Measurements from ENCODE around the gene ARID1B.

The ARID1B gene

DNA sequence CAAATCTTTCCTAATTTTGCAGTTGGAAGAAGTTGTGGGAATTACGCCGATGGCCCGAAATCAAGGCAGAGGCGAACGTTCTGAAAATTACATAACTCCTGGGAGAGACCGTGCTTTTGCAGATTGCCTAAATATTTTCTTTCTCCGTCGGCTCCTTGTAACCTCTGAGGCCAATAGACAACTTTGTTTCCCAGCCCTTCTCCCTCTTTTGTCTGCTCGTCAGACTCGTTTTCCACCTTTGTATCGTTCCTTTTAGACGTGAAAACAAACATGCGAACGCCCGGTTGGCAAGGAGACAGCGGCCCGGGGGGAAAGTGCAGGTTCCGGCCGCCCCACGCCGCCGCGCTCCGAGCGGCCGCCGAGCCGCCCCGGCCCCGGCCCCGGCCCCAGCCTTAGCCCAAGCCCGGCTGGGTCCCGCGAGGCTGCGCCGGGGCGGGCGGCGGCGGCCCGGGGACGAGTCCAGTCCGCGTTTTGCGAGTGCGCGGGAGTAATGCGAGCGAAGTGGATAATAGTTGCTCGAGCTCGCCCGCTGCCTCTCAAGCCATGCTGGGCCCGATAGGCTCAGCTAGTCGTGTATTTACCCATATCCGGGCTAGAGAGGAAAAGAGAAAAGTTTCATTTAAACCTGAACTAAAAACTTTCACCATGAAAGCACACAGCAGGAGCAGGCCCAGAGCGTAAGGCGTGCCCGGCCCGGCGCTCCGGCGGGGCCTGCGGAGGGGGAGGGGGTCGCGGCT lies at the start of gene ARID1B:
TSS of gene ARID1B (plus strand) at position 539 of the 737 bp plus-strand sequence. CDS start 303 bp downstream, outside the sequence.
- peak; percentile 63 for DNase-seq

DNA sequence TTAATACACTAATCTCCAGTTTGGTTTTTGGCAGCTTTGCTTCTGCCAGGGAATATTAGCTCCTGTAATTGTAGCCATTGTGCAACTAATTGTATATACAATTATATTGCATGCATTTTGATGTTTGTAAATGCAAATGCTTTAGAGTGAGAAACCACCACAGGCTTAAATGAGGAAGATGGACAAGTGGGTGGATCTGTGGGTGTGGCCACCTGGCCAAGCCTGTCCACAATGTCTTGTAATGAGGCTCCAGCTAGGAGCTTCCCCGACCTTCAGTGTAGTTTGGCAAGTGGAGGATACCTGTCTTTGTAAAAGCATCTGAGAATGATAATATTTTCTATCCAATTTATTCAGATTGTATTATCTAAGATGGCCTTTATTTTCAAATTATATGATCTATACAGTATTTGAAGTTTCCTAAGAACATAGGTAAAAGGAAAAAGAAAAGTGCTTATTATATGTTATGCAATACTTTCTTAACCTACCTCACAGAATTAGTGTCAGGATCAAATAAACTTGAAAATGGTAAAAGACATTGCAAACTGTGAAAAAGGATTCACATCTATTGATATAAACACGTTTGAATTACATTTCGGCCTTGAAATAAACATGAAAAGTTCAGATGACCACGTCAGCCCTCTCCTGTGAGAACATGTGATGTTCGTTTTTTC lies 49.3 kb upstream of the ARID1B start:
- DNase-seq = no peak

DNA sequence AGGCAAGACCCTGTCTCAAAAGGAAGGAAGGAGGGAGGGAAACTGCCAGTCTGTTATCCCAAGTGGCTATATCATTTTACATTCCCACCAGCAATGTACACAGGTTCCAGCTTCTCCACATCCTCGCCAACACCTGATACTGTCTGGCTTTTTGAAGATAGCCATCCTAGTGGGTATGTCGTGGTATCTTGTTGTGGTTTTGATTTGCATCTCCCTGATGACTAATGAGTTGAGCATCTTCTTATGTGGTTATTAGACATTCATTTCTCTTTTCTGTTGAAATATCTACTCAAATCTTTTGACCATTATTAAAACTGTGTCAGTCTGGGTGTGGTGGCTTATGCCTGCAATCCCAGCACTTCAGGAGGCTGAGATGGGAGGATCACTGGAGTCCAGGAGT lies 47.9 kb upstream of the ARID1B start:
- DNase-seq = no peak

DNA sequence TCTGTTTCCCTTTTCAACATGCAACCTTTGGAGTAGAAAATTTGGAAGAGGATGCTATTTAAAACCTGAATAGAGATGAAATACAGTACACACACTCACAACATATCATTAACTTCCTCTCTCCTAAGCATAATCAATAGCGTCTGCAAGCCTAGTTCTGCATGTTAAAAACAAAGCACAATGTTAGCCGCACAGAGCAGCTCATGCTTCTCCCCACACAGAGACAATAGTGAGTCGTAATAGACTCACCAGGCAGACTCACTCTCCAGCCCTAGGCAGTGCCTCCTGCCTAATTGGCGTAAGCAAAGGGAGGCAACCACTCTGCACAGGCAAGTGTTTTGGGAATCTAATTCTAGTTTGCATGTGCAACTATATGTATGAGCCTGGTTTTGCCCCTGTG lies 45.8 kb upstream of the ARID1B start:
- DNase-seq = peak; percentile 57

DNA sequence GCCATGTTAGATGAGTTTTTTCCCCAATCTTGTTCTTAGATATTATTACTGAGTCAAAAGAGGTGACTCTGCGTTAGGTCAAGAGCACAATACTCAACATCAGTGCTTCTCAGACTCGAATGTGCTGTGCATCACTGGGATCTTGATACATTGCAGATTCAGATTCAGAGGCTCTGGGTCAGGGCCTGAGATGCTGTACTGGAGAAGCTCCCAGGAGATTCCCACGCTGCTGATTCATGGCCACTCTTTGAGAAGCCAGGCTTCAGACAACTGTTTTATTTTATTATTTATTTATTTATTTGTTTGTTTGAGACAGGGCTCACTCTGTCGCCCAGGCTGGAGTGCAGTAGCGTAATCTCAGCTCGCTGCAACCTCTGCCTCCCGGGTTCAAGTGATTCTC lies 41.4 kb upstream of the ARID1B start:
- no peak for DNase-seq

DNA sequence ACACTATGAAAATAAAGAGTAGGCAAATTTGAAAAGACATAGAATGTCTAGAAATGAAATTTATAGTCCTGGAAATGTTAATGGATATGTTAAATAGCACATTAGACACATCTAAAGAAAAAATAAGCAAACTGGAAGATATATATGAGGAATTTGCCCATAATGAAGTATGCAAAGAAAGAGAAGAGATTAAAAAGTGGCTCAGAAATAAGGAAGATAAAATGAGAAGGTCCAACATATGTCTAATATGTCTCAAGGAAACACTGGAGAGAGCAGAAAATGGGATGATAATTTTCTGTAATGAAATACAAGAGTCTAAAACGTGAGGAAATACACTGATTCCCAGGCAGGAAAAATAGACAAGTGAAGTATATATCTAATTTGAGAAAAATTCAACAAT lies 36.6 kb upstream of the ARID1B start:
- DNase-seq = no peak

DNA sequence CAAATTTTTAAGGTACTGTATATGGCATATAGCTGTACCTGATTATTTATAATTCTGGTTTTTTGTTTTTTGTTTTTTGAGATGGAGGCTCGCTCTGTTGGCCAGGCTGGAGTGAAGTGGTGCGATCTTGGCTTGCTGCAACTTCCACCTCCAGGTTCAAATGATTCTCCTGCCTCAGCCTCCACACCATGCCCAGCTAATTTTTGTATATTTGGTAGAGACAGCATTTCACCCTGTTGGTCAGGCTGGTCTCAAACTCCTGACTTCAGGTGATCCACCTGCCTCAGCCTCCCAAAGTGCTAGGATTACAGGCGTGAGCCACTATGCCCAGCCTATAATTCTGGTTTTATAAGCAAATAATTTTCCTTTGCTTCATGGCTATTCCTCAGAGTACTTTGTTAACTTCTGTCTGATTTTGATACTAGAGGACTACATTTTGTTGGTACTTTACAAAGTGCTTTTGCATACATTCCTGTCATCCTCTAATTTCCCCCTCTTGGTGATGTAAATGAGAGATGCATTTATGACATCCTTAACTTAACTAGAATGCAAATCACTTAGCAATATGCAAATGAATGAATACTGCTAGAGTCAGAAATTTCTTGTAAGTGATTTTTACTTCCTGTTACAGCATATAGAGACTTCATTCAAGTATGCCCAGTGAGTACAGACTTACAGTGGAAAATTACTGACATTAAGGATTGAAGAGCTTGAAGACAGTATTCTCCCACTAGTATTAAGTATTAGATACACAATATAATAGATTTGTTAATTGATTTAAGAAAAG lies 35.7 kb upstream of the ARID1B start:
- no peak for DNase-seq

DNA sequence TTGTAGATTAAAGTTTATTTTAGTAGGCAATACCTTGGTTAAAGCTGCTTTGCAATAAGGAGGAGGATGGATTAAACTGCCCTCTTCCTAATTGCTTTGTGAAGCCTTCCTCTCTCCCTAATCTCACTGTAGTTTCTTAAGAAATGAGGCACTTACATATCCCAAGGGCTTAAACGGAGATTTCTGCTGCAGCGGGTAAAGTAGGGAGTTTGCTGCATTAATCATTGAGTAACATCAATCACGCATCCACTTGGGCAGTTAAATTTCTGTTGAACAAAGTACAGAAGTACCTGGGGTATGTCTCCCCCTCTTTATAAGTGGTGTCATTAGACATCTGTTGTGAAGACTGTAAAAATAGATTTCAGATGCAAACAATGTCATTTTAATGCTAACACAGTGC lies 29.5 kb upstream of the ARID1B start:
- peak; percentile 84 for DNase-seq

DNA sequence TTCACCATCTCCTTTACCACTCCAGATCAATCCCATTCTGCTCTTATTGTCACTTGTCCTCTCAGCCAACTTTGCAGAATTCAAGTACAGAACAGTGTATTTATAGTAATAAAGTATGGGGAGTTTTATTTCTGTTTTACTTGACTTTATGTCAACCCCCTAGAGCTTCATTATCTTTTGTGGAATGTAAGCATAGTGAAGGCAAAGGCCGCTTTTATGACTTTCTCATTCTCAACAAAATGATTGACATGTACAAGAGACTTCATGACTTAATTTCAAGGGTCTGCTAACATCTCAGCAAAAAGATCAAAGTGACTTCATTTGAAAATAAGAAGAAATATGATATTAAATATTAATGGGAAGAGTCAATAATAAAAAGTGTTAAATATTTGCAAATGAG lies 28.7 kb upstream of the ARID1B start:
- no peak for DNase-seq

DNA sequence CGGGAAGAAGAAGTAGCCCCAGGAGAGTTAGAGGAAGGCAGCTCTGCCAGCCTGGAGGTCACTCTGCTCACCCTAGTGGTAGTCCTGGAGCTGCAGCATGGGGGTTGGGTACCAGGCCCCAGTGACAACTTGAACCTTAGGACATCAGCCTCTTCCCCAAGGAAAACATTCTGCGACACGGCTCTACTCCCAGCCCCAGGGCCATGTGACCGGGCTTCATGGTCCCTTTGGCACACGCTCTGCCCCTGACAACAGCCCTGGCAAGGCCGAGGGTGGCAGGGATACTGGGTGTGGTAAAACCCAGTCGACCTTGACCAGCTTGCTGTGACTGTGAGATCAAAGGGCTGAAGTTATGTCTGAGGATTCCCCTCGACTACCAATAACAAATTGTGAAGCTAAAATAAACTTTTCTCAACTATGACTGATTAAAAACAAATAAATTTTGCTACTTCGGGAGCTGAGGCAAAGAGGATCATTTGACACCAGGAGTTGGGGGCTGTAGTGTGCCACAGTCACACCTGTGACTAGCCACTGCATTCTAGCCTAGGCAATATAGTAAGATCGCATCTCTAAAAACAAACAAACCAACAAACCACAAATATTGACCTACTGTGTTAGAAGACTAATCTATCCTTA lies 24.4 kb upstream of the ARID1B start:
- no peak for DNase-seq

DNA sequence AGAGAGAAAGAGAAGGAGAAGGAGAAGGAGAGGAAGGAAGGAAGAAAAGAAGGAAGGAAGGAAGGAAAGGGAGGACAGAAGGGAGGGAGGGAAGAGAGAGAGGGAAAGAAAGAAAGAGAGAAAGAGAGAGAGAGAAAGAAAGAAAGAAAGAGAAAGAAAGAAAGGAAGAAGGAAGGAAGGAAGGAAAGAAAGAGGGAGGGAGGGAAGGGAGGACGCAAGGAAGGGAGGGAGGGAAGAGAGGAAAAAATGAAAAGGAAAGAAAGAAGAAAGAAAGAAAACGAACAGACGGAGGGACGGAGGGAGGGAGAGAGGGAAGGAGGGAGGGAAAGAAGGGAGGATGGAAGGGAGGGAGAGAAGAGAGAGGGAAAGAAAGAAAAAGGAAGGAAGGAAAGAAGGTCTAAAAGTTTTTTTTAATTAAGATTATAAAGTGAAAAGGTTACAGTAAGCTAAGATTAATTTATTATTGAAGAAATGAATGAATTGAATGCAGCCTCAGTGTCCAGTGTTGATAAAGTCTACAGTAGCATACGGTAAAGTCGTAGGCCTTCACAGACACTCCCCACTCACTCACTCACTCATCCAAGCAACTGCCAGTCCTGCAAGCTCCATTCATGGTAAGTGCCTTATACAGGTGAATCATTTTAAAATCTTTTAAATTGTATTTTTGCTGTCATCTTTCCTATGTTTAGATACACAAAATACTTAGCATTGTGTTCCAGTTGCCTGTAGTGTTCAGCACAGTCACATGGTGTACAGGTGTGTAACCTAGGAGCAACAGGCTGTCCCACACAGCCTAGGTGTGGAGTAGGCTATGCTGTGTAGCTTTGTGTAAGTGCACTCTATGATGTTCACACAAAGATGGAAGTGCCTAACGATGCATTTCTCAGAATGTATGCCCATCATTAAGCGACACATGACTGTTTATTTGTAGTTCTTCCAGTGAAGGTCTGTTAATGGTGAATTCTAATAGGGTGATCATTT lies 20.3 kb upstream of the ARID1B start:
- DNase-seq = no peak

DNA sequence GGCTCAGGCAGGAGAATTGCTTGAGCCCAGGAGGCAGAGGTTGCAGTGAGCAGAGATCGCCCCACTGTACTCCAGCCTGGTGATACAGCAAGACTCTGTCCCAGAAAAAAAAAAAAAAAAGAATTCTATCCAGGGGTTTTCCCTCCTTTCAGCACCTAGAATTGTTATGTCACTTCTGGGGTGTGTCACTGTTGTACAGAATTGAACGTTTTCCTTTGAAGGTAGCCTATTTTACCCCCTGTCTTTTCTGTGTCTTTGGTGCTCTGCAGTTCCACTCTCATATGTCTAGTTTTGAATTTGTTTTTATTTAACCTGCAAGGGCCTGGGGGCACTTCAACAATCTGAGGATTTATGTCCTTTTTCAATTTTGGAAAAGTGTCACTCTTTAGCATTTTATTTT lies 19.3 kb upstream of the ARID1B start:
- DNase-seq = no peak

DNA sequence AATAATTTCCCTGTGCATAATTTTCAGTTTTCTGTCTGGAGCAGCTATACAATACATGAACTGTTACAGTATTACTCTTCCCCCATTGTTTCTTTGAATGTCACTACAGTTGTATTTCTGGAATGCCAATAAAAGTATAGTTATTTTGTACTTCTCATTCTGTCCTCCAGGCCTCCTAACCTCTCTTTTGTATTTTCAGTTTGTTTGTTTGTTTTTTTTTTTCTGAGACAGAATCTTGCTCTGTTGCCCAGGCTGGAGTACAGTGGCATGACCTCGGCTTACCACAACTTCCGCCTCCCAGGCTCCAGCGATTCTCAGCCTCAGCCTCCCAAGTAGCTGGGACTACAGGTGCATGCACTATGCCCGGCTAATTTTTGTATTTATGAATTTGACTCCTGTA lies 16.8 kb upstream of the ARID1B start:
- DNase-seq = no peak

DNA sequence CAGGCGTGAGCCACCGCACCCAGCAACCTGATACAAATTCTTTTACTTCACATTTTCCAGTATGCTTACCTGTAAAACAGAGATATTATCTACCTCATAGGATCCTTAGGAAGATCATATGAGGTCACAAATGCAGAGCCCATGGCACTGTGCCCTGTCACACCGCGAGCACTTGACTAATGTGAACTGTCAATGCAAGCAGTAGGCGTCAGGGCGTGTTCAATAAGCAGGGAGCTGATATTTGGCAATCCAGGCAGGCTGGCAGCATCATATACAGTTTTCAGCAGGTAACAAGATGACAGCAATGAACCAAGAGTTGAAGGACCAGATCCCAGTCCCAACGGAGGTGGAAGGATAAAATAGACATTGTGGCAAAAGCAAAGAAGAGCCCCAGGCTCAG lies 14.6 kb upstream of the ARID1B start:
- DNase-seq = no peak

DNA sequence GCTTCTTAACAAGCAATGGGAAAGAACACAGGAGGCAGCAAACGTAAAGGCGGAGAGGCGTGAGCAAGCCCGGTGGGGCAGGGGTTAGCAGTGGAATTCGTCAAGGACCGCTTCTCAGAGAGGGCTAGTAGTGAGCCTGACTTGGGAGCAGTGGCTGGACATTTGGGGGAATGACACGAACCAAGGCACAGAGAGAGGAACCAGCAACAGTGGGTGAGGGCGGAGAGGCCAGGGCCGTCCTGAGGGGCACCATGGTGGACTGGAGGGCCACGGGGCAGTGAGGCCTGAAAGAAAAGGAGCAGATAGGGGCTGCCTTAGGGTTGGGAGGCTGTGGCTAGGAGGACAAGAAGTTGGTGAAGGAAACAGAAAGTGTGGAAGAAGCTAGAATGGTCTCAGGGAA lies 12.1 kb upstream of the ARID1B start:
- no peak for DNase-seq

DNA sequence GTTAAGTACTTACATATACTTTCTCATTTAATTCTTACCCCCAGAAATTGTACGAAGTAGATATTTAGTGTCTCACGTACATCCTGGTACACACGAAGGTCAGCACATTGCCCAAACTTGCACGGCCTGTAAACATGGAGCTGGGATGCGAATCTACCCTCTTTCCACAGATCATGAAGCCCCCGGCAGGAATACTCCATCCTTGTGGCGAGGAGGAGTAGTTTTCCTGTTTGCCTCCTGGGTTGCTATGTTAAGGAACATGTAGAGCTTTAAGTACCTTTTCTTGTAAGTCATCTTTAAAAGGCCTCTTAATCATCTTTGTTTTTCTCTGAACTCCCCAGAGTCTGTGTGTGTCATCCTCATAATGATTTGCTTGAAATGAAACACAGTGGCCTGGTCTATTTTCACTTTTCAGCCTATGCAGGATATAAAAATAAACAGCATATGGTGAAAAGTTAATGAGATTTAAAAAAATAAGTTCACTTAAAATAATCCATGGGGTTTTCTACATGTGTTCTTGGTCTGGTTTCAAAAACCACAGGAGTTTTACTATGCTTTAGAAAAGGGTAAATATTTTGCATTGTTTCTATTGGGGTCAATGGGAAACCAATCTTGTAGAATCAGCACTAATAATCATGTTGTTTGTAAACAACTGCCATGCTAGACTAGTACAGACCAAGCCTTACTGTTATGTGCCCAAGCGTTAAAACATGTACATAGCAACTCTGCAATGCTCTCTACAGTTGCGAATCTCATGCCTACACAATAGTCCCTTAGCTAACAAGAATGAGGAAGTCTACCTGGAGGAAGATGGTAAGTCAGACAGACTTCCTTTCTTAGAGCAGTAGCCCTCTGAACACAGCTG lies 9.3 kb upstream of the ARID1B start:
- DNase-seq = no peak

DNA sequence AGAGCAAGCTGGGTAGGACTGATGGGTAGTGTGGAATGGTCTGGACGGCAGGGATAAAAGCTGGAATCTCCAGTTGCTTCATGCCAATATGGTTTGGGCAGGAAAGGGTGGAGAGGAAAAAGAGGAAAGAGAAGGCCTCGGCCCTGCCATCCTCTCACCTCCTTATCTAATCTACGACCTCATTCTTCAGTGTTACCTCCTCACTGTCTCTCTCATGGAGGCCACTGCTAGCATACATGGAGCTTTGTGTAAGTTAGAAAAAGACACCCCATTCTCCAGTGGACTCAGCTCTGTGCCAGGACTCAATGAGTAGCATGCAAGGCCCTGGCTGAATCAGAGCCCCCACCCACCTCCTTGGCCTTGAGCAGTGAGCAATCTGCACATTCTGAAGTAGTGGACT lies 6.1 kb upstream of the ARID1B start:
- no peak for DNase-seq

DNA sequence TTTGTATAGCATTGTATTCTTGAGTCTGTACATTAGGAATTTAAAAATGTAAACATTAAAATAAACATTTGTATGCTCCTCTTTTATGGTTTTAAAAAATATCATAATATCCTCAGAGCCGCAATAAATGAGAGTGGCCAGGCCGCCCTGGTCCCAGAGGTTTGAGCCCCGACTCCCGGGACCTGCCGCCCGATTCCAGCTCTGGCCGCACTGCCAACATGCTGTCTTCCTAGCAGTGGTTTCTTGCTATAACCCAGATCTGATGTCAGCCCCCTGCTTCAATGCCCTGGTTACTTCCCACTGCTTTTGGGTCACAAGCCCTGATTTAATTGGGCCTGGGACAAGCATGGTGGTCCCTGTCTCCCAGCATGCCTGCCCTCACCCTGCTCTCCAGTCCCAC lies 5.4 kb upstream of the ARID1B start:
- DNase-seq = no peak

DNA sequence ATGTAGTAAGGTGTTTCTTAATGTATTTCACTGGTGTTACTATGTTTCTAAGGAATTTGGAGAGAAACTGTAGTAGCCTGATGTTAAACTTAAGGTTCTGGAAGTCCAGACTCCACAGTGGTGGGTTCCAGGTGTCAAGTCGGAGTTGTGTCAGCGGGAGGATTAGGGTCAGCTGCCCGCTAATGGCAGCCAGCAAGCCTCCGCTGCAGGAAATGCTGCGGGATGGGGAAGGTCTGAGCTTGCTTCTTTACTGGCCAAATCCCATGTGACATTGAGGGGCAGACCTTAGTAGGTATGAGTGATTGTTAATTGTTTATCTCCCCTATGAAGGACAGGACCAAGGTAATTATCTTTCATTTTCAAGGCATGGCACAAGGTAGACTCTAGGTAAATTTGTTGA lies 3.7 kb upstream of the ARID1B start:
- DNase-seq = no peak

DNA sequence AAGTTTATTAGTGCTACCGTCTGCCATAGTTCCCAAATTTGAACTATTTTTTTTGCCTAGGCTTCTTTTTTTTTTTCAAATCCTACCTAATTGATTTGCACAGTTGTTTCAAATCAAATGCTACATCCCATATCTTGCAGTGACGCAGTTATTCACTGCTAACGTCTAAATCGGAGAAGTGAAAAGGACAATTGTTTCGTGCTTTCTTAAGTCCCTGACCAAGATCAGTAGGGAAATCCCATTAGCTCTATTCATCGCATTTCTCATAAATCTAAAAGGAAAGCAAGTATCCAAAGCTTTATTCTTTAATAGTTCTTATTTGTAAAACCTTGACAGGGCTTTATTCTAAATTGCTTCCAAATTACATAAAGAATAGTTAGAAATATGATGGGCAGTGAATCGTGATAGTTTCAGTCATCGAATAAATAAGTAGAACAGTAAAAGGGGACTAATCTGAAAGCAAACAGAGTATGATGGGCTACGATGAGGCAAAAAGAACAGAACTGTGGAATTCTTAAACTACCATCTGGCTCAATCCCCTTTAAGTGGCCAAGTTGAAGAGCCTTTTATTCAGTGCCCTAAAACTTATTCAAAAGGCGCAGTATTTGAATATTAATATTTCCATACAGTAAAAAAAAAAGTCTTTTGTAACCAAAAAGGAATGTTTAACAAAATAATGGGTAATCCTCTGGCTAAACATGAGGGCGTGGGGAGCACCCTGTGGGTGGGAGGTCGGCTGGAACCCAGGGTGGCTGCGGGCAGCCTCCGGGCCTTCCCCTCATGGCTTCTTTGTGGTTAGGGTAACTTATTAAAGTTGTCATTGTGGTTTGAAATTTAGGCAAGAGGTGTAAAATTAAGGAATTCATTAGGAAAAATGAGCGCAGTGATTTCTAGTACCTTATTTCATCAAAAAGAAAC lies 3.0 kb upstream of the ARID1B start:
- DNase-seq = peak; percentile 94
